Activated T-helper 2 cell treated with anti-CD3 and anti-CD28 coated beads, Interferon-gamma antibody, Interleukin-2, Interleukin-4, amounts not matched to agents 10 μg/mL and 5 μg/mL and 100 μg/mL, durations not matched to agents 14 hours and 24 hours and 36 hours (primary cell): ENCODE measurements around the gene OTUD5. TPM values are rescaled to one million over a fixed set of nuclear protein-coding genes. Genes with fewer than 3 reads are reported as not detected.

ENCODE experiments used
- DNase-seq: peaks from one replicate; pipeline ENCODE4 v3.0.0; 2021; ENCODE audit warnings: low spot score
- H3K27ac Mint-ChIP-seq: one replicate; pipeline ENCODE4 v1.8.0; 2021; ENCODE audit warnings: mixed read lengths
- H3K27me3 Mint-ChIP-seq: one replicate; pipeline ENCODE4 v1.8.0; 2021; ENCODE audit warnings: low read depth, mixed read lengths
- H3K36me3 Mint-ChIP-seq: one replicate; pipeline ENCODE4 v1.8.0; 2021; ENCODE audit warnings: low read depth, mixed read lengths
- H3K4me1 Mint-ChIP-seq: one replicate; pipeline ENCODE4 v1.8.0; 2021; ENCODE audit warnings: low read depth, mixed read lengths
- H3K4me3 Mint-ChIP-seq: one replicate; pipeline ENCODE4 v1.8.0; 2021; ENCODE audit warnings: low read depth, mild to moderate bottlenecking, moderate library complexity, mixed read lengths
- H3K9me3 Mint-ChIP-seq: one replicate; pipeline ENCODE4 v1.8.0; 2021; ENCODE audit warnings: mixed read lengths
- intact Hi-C: fragments of 100-400 bp; cut with micrococcal nuclease; formaldehyde crosslinking; loops from one replicate; pipeline ENCODE4 v1.15.1; 2023
- total RNA-seq: library from RNA; stranded (reverse); gene quantifications from 2 replicates; pipeline ENCODE4 v1.2.3, GENCODE V29; 2022

OTUD5 gene
- total RNA-seq, 1 donor from 2014 or later = 77.9 TPM

DNA sequence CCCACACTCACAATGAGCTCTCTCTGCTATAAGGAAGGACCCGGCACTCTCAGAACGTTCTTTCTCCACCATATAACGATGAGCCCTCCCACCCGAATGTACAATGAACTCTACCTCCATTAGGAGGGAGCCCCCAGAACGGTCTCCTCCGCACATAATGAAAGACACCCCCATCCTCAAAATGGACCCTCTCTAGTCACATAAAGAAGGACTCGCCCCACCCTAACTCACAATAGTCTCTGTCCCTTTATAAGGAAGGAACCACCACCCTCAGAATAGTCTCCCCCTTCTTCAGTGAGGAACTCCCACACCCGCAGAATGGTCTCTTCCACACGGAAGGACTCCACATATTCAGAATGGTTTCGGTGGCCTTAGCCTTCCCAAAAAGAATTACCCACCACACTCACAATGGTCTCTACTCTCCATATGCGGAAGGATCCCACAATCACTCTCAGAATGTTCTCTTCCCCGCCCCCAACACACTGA, 46.4 kb downstream of the OTUD5 start:
- peaks cover 53% of the 10 kb centered on the region for H3K36me3 Mint-ChIP-seq
- H3K9me3 Mint-ChIP-seq = no peaks in the 10 kb centered on the region
- H3K4me1 Mint-ChIP-seq = peaks cover 28% of the 10 kb centered on the region
- H3K27ac Mint-ChIP-seq = peak overlapping the region; percentile 95
- no peak for DNase-seq
- intact Hi-C loops = loop anchor here (10.0 kb wide), 1 partner anchor 266 kb away; no protein-coding TSS in a partner anchor
- H3K27me3 Mint-ChIP-seq = no peaks in the 10 kb centered on the region
- H3K4me3 Mint-ChIP-seq = peak overlapping the region; percentile 94

DNA sequence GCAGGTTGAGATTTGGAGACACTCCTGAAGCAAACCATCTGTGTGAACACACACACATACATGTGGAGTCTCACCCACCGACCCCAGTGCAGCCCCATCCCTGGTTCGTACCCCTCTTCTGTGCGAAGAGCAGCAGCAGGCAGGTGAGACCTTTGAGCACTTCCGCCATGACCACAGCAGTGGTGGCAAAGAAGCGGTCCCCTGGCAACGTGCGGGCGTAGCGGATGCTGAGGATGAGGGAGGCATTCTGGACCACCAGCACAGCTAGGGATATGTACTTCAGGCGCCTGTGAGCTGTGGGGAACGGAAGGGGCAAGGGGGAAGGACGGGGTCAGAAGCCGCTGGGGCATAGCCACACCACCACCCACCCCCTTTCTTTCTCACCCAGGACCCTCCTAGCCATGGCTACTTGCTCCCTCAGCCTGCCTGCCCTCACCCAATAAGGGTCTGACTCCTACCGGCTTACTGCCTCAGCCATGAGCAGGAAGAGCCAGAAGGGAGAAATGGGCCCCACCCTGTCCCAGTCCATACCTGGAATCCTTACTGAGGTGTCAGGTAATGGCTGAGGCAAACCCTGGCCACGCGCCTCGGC, 47.6 kb downstream of the OTUD5 start:
- H3K4me3 Mint-ChIP-seq = no peak overlapping the region
- no peaks in the 10 kb centered on the region for H3K9me3 Mint-ChIP-seq
- peaks cover 26% of the 10 kb centered on the region for H3K4me1 Mint-ChIP-seq
- DNase-seq = no peak
- intact Hi-C loops = loop anchor here (10.0 kb wide), 1 partner anchor 265 kb away; no protein-coding TSS in a partner anchor
- H3K27me3 Mint-ChIP-seq = no peaks in the 10 kb centered on the region
- H3K27ac Mint-ChIP-seq = no peak overlapping the region
- H3K36me3 Mint-ChIP-seq = peaks cover 46% of the 10 kb centered on the region

DNA sequence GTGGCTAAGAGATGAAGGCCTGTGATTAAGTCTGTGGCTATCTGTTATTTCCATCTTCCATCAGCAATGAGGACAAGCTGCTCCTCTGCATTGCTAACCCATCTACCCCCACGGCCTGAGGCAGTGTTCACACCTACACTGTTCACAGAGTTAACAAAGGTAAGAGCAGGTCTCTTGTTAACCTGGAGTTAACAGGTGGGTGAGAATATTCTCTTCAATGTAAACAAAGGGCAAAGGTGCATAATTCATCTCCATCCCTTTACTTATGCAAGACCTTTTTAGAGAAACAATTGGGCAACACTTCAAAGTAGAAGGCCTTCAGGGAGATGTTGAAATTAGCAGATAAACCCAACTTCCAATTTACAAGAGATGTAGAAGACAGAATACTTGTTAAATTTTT, 48.8 kb downstream of the OTUD5 start:
- Mint-ChIP-seq H3K27ac (peak overlapping the region; percentile 47), H3K4me1 (peaks cover 17% of the 10 kb centered on the region), H3K9me3 (no peaks in the 10 kb centered on the region), H3K4me3 (no peak overlapping the region), H3K27me3 (no peaks in the 10 kb centered on the region), H3K36me3 (peaks cover 42% of the 10 kb centered on the region)
- DNase-seq = no peak
- intact Hi-C loops = no loop called here

DNA sequence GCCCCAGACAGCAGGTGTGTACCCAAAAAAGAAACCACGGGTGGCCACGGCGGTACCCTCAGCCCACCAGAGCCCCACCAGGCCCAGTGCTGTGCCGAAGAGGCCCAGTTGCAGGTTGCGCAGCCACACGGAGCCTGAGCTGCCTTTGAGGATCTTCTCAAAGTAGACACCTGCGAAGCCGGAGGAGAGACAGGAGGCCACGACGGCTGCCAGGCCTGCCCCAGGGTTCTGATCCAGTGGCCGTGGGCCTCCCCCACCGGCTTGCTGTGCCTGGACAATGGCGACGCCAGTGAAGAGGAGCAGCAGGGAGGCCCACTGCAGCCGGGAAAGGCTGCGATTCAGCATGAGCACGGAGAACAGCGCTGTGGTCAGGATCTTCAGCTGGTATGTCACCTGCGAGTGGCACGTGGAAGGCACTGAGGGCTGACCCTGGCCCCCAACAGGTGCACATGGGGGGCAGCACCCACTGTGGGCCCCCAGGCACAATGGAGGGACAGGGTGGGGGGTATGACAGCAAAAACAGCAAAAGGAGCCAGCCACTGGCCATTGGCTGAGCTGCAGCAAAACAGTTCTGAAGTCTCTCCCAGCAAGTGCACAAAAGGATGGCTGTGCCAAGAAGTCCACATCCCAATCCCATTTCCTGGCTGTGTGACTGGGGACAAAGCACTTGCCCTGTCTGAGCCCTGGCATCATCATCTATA, 52.2 kb downstream of the OTUD5 start:
- H3K36me3 Mint-ChIP-seq = peaks cover 40% of the 10 kb centered on the region
- no peak overlapping the region for H3K4me3 Mint-ChIP-seq
- H3K27me3 Mint-ChIP-seq = no peaks in the 10 kb centered on the region
- no peak for DNase-seq
- no peaks in the 10 kb centered on the region for H3K4me1 Mint-ChIP-seq
- no peaks in the 10 kb centered on the region for H3K9me3 Mint-ChIP-seq
- H3K27ac Mint-ChIP-seq = no peak overlapping the region
- intact Hi-C loops = no loop called here

DNA sequence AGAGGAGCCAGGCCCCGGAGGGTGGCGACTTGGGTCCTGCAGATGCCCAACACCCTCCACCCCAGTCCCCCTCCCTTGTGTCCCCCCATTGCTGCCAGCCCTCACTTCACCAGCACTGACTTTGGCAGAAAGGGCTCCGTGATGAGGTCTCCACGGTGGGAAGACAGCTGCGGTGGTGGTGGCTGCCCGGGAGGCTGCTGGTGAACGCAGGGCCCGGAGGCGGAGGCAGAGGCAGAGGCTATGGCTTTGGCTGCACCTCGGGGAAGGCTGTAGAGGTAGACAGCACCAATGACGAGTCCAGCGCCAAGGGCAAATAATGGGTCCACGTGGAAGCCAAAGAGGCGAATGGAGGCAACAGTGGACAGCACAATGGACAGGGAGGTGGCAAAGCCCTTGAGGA, 52.8 kb downstream of the OTUD5 start:
- H3K36me3 Mint-ChIP-seq = peaks cover 42% of the 10 kb centered on the region
- no peak for DNase-seq
- intact Hi-C loops = no loop called here

DNA sequence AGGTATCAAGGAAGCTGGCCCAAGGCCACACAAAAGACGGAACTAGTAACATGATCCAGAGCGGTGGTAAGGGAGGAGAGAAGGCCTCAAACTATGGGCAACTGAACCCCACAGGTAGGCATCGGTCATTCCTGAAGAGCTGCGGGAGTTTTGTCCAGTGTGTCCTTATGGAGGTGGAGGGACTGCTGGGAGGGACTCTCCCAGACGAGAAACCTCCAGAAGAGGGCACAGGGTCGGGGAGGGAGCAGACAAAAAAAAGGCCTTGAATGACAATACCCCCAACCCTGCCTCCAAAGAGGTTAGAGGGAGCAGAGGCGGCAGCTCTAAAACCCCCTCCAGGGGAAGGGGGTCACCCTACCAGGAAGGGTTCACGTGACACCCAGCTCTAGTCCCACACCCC, 53.2 kb downstream of the OTUD5 start:
- Mint-ChIP-seq H3K27ac (no peak overlapping the region), H3K36me3 (peaks cover 43% of the 10 kb centered on the region), H3K9me3 (no peaks in the 10 kb centered on the region), H3K4me3 (no peak overlapping the region), H3K27me3 (no peaks in the 10 kb centered on the region), H3K4me1 (no peaks in the 10 kb centered on the region)
- intact Hi-C loops = no loop called here
- DNase-seq = no peak

More for the DNA sequence above, 52.8 kb downstream of the OTUD5 start:
- Mint-ChIP-seq H3K4me1 (no peaks in the 10 kb centered on the region), H3K9me3 (no peaks in the 10 kb centered on the region), H3K27me3 (no peaks in the 10 kb centered on the region), H3K27ac (no peak overlapping the region), H3K4me3 (no peak overlapping the region)

DNA sequence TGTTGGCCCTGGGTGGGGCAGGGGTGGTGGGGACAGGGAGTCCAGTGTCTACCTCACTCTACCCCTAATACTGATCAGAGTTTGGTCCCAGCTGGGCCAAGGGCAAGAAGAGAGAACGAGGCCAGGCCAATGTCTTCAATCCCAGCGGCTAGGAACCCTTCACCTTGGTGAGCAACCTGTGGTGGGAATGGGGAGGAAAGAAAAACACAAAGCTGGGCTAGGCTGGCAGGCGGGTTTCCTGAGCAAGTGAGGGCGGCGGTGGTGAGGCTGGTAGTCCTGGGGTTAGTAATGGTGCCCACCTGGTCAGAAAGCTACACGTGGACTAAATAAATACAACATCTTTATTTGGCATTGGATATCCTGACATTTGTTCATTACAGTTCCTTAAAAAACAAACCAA, 54.1 kb downstream of the OTUD5 start:
- peaks cover 43% of the 10 kb centered on the region for H3K36me3 Mint-ChIP-seq
- no peaks in the 10 kb centered on the region for H3K27me3 Mint-ChIP-seq
- H3K27ac Mint-ChIP-seq = no peak overlapping the region
- no peaks in the 10 kb centered on the region for H3K9me3 Mint-ChIP-seq
- intact Hi-C loops = no loop called here
- no peak for DNase-seq
- peaks cover 1% of the 10 kb centered on the region for H3K4me1 Mint-ChIP-seq
- no peak overlapping the region for H3K4me3 Mint-ChIP-seq

DNA sequence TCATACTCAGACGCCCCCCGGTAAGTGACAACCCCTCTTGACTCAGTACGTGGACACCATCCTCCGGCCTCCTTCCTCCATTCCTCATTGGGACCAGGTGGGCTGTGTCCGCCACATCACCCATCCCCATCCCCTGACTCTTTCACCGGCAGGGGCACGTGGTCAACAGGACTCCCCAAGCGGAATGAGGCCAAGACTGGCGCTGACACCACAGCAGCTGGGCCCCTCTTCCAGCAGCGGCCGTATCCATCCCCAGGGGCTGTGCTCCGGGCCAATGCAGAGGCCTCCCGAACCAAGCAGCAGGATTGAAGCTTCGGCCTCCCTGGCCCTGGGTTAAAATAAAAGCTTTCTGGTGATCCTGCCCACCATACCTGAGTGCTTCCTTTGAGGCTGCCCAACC, 54.6 kb downstream of the OTUD5 start:
- Mint-ChIP-seq H3K36me3 (peaks cover 46% of the 10 kb centered on the region), H3K4me1 (peaks cover 1% of the 10 kb centered on the region), H3K27ac (no peak overlapping the region), H3K9me3 (no peaks in the 10 kb centered on the region), H3K27me3 (no peaks in the 10 kb centered on the region), H3K4me3 (no peak overlapping the region)
- DNase-seq = no peak
- intact Hi-C loops = no loop called here

DNA sequence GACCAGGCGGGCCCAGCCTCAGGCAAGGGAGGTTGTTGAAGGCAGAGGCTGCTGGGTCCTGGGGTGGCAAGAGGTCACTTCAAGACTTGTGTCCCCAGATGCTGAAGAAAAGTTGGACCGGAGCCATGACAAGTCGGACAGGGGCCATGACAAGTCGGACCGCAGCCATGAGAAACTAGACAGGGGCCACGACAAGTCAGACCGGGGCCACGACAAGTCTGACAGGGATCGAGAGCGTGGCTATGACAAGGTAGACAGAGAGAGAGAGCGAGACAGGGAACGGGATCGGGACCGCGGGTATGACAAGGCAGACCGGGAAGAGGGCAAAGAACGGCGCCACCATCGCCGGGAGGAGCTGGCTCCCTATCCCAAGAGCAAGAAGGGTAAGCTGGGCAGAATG, 55.3 kb downstream of the OTUD5 start:
- Mint-ChIP-seq H3K4me1 (peaks cover 1% of the 10 kb centered on the region), H3K4me3 (no peak overlapping the region), H3K36me3 (peaks cover 51% of the 10 kb centered on the region), H3K9me3 (no peaks in the 10 kb centered on the region), H3K27ac (no peak overlapping the region), H3K27me3 (no peaks in the 10 kb centered on the region)
- DNase-seq = no peak
- intact Hi-C loops = no loop called here

DNA sequence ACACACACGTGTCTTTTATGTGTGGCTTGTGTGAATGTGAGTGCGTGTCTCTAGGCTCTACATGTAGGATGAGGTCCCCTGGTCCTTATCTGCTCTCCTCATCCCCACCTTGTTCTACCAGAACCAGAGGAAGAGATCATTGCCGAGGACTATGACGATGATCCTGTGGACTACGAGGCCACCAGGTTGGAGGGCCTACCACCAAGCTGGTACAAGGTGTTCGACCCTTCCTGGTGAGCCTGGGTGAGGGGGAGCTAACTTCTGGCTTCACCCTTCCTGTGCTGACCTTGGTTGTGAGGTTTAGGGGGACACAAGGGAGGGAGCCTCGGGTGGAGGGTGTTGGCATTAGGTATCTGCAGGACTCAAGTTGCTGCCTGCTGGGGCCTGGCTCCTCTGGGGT, 56.3 kb downstream of the OTUD5 start:
- peaks cover 8% of the 10 kb centered on the region for H3K4me1 Mint-ChIP-seq
- H3K27ac Mint-ChIP-seq = no peak overlapping the region
- intact Hi-C loops = no loop called here
- H3K4me3 Mint-ChIP-seq = no peak overlapping the region
- H3K27me3 Mint-ChIP-seq = no peaks in the 10 kb centered on the region
- peaks cover 51% of the 10 kb centered on the region for H3K36me3 Mint-ChIP-seq
- no peak for DNase-seq
- no peaks in the 10 kb centered on the region for H3K9me3 Mint-ChIP-seq

DNA sequence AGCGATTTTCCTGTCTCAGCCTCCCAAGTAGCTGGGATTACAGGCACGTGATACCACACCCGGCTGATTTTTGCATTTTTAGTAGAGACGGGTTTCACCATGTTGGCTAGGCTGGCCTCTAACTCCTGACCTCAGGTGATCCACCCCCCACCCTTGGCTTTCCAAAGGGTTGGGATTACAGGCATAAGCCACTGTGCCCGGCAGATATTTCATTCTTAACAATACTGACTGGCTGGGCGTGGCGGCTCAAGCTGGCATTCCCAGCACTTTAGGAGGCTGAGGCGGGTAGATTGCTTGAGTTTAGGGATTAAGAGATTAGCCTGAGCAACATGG, 58.4 kb downstream of the OTUD5 start:
- Mint-ChIP-seq H3K27me3 (no peaks in the 10 kb centered on the region), H3K4me3 (peak overlapping the region; percentile 30)
- intact Hi-C loops = loop anchor here (5.0 kb wide), 2 partner anchors 58 to 97 kb away; partner anchors contain the start of genes HDAC6 and OTUD5

DNA sequence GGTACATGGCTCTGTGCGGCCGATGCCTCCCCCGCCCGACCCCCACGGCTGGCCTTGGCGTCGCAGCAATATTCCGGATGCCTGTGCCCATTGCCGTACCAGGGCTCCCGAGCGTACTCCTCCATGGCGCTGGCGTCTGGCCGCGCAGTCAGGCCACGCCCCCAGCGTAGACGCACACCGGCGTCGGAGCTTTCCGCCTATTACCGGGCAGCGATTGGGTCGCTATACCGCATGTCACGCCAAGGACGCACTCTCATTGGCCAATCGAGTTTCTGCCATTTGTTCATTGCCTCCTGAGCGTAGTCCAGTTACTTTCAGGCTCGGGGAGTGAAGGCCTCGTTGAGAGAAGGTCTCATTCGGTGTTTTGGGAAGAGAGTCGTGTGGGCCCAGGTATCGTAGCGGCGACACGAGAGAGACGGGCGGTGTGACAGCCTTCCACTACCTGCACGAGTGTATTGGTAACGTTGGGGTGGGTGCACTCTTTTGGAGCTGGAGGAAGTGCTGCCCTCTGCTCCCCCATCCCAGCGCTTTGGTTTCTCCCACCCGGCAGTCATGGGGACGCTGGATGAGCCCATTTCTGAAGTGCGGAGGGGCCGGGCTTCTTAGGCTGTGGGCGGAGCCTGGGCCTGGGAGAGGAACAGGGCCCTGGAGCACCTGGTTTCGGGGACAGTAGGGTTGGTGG, 59.6 kb downstream of the OTUD5 start, which contains the start of the genes PQBP1 and TIMM17B:
Gene PQBP1 (plus strand): TSS at position 306 of the 682 bp plus-strand sequence. CDS start 580 bp downstream, outside the sequence.
Gene TIMM17B (minus strand): TSS at position 144 of the 682 bp plus-strand sequence. CDS start 19 bp downstream, at position 125.
- Mint-ChIP-seq H3K9me3 (no peaks in the 10 kb centered on the region), H3K4me3 (peak within 1 kb of the TSS; percentile 97), H3K36me3 (peaks cover 36% of the 10 kb centered on the region), H3K4me1 (peaks cover 14% of the 10 kb centered on the region), H3K27ac (peak within 1 kb of the TSS; percentile 100), H3K27me3 (no peaks in the 10 kb centered on the region)
- peak; percentile 85 for DNase-seq
- intact Hi-C loops = loop anchor here (1.0 to 5.0 kb wide), 4 partner anchors 22 to 146 kb away; partner anchors contain the start of genes HDAC6, OTUD5, PIM2 and TFE3

More for the DNA sequence above, 58.4 kb downstream of the OTUD5 start:
- no peak for DNase-seq
- Mint-ChIP-seq H3K4me1 (peaks cover 13% of the 10 kb centered on the region), H3K36me3 (peaks cover 48% of the 10 kb centered on the region), H3K9me3 (no peaks in the 10 kb centered on the region), H3K27ac (no peak overlapping the region)
